GM21723 (cell line): ENCODE data around the gene PKP1.

ENCODE experiments used
- ATAC-seq: cut with Tn5 transposase; IDR thresholded peaks from one replicate; pipeline ENCODE4 v1.9.1; 2021; ENCODE audit warnings: mild to moderate bottlenecking, moderate library complexity; ENCODE audit not compliant: unreplicated experiment

Gene PKP1

DNA sequence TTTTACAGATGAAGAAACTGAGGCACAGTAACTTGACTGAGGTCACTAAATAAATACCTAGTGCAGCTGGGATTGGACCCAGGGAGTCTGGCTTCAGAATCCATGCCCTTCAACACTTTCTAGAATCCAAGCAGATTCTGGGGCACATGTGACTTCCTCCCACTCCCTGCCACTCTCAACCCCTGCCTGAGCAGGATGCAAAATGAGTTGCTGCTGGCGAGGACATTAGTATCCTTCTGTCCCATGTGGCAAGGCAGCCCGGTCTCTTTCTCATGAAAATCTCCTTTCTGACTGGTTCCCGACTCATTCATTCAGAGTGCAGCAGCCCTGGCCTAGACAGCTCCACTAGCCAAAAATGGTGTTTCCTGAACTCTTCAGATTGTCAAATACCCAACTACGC, 65.8 kb downstream of the PKP1 start:
- ATAC-seq, result no peak

DNA sequence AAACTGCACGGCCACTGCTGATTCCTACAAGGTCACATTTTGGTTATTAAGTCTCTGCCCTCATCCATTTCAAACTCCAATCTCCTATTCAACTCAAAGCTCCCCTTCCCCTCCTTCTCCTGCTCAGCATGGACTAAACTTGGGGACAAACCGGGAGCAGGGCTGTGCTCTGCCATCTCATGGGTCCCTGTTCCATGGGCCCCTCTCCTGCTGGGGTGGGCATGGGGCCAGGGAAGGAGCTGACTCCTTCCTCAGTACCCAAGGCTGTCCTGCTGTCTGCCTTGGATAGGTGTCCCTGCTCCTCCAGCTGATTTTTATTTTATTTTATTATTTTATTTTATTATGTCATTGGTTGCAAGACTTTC, 67.0 kb downstream of the PKP1 start:
- no peak for ATAC-seq

DNA sequence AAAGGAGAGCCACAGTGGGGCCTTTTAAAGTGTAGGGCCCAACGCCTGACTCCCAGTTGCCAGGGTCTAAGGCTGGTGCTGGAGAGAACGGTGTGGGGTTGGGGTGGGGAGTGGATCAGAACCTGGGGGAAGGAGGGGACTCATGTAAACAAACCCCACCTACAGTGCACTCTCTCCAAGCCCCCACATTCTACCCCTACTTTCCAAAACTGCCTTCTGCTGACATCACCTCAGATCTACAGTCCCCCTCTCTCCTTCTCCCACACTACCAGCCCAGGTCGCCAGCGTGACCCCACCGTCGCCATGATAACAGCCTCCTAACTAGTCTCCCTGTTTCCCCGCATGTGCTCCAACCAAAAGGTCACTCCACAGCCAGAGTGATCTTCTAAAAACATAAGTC, 67.6 kb downstream of the PKP1 start:
- ATAC-seq, result no peak

DNA sequence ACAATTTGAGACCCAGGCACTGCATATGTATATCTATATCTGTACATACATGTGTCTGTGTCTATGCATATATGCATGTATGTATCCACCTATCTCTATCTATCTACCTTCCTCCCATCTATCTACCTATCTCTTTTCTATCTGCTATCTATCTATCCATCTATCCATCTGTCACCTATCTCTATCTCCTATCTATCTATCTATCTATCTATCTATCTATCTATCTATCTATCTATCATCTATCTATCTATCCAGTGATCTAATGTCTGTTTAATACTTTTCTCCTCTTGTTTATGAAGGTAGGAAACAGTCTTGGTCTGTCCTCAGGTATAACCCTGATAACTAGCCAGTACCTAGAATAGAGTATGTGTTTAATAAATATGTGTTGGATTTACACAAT, 68.3 kb downstream of the PKP1 start:
- no peak for ATAC-seq

DNA sequence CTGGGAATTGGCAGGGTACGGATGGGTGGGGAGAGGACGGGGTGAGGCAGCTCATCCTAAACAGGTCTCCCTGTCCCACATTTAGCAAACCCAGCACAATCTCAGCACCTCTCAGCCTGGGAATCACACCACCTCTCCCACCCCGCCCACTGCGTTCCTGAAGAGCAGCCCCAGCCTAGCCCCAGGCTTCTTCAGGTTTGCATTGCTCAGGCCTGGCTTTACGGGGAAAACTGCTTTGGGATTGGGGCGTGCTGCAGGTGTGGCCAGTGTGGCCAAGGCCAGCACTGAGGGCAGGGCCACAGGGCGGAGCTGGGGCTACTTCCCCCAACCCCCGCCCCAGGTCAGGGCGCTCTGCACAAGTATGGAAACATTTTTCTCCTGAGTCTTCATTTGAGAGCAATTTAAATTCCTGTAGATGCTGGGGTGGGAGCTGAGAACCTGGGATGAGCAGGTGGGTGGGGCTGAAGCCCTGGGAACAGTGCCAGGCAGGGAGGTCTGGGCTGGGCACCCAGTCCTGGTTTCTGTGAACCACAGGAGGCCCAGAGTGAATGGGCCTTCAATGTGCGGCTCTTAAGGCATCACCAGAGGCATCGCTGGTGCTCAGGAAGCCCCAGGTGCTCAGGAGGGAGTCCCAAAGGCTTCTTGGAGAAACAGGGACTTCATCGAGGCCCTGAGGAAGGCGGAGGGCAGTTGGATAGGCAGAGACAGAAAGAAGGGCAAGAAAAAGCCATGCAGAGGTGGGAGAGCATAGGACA, 70.1 kb downstream of the PKP1 start:
- no peak for ATAC-seq

DNA sequence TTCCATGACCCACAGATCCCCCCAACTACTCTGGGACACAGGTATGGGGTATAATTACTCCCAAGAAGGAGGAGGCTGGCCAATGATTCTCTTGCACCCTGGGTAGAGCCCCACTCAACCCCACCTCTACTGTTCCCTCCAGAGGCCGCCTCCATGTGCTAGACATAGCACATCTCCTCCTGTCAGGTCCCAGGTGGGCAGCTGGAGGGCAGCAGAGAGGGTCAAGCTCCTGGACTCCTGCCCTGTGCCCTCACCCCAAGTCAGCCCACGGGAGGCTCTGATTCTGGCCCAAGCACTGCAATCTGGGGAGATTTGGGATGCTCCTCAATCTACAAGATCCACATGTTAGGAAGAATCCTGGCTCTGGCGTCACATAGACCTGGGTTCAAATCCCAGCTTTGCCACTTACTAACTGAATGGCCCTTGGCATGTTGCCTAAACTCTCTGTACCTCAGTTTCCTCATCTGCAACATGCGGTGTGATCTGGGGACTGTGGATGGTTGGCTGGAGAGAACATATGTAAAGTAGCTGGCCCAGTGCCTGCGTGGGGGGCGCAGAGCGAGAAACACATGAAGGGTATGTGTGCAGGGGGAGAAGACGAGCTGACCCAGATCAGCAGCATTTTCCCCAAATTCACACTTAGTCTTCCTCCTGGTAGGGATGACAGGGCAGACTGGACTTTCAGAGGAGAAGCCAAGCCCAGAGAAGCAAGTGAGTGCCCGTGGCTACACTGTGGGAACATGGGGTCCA, 71.0 kb downstream of the PKP1 start:
- no peak for ATAC-seq

DNA sequence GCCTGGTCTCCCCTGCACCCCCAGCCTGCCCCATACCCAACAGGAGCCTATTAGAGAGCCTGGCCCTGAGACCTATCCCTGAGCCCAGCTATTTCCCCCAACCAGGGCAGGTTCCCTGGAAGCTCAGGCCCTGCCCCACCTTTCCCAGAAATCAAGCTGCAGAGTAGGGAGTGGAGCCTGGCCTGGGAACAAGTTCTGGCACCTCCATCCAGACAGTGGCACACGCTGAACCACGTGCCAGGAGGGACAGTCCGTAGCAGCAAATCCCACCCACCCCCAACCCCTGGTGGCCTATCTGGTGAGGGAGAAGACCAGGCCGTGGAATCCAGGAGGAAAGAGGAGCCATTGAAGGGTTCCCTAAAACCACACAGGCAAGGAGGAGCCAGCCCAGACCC, 71.6 kb downstream of the PKP1 start:
- ATAC-seq, result no peak

DNA sequence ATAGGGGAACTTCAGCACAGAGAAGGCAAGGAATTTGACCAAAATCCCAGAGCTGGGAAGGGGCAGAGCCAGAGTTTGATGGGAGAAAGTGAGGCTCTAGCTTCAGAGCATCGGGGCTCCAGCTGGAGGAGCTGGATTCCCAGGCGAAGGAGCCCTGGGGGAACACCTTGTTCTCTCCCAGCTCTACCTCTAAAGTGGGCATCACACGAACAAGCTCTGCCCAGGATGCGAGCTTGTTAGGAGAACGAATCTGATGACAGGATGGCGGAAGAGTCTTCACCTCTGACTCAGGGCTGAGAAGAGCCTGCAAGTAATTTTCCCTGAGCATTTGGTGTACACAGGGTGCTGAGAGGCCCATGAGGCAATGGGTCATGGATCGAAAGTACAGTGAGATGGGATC, 72.2 kb downstream of the PKP1 start:
- no peak for ATAC-seq

DNA sequence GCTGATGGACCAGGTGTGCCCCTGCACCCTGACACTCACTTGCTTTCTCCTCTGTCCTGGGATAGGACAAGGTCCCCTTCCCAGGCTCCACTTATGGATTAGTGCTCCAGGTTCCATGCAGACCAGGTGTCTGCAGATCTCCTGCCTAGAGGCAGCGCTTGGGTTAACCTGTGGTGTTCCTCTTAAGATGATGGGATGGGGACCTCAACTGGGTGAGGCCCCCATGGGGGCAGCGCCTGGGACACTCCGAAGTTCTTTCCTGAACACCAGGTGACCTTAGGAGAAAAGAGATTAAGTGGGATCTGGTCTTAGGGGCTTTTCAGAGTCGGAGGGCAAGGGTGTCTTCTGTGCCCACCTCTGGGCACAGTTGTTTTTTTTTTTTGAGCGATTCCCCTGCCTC, 72.9 kb downstream of the PKP1 start:
- ATAC-seq, result no peak

DNA sequence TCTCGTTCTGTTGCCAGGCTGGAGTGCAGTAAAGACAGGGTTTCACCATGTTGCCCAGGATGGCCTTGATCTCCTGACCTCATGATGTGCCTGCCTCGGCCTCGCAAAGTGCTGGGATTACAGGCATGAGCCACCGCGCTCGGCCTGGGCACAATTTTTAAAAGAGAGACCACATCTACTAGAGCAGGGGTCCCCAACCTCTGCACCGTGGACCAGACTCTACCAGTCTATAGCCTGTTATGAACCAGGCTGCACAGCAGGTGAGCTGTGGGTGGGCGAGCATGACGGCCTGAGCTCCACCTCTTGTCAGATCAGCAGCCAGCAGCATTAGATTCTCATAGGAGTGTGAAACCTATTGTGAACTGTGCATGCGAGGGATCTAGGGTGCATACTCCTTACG, 73.4 kb downstream of the PKP1 start:
- no peak for ATAC-seq

DNA sequence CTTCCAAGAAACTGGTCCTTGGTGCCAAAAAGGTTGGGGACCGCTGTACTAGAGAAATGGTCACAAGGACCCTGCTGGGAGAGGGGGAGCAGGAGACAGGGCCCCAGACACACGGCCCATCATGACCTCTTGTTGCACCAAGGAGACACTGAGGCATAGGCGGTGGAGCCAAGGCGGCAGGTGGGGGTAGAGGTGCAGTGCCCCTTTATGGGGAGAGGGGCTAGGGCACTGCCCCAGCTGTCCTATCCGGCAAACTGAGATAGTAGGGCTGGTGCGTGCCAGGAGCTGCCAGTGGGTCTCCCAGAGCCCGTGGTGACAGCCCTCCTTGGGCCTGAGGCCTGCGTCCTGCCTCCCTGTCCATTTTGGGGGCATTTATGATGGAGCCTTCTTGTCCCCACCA, 73.9 kb downstream of the PKP1 start:
- ATAC-seq, result no peak

DNA sequence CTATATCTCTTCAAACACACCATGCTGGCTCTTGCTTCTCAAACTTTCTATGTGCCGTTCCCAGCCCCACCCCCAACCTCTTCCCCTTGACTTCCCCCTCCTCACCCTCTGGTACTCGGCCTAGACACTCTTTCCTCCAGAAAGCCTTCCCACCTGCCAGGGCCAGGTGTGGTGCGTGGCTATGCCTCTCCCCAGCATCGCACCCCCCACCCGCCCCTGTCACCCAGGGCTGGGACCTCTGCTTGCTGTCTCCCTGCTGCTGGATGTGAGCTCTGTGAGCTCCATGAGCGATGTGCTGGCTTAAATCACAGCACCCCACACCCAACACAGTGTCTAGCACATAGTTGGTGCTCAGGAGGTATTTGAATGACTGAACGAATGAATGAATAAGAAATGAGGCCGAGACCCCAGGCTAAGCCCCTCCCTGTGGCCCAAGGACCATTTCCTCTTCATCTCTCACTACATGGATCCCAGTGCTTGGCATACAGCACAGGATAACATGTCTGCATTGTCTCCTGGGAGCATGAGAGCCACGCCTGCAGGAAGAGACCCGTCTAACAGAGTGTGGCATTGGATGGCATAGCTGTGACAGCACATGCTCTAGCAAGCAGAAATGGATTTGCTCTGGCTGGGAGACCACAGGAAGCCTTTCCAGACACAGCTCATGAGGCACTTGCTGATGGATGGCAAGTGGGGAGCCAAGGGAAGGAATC, 74.5 kb downstream of the PKP1 start:
- ATAC-seq, result no peak

DNA sequence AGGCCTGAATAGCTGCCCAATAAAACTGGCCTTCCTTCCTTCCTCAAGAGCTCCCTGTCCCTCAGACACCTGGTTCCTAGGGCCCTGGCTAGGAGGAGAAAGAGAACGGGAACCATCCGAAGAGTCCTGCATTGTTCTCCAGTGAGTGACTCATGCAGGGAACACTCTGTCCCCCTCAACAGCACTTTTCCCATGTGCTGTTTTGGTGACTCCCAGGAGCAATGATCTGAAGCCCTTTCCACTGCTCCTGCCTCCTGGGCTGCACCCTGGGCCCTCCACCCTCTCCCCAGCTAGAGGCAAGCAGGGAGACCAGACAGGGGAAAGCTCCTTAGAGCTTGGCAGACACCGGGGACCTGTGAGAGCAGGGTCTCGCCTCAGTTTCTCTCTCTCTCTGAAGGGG, 75.3 kb downstream of the PKP1 start:
- no peak for ATAC-seq

DNA sequence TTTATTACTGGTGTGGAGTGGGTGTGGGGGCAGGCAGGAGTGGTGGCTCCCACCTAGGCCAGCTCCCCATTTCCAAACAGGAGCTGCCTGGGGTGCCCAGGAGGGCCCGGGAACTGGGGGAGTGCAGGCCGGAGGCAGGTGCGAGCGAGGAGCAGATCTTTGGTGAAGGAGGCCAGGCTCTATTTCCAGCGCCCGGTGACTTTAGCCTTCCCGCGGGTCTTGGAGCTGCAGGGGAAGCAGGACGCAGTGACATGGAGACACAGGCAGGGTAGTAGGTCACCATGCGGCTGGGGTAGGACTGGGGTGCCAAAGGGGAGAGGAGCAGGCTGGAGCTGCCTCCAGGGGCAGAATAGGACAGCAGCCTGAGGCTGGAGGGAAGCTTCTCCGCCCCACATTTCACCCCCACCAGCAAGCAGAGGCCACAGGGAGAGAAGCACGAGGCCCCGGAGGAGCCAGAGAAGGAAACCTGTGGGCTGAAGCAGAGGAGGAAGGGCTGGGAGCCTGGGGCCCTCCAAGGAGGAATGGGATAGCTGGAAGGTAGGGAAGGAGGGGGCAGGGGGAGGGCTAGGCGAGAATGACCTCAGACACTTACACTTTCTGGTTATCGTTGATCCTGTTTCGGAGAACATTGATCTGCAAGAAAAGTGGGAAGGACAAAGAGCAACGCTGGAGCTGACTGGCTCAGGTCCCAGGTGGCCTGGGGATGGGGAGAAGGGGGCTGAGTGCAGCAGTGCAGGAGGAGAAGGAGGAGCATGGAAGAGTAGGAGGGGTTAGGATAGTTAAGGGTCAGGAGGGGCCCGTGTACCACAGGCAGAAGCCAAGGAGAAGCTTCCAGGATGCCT, 75.9 kb downstream of the PKP1 start:
- ATAC-seq, result no peak

DNA sequence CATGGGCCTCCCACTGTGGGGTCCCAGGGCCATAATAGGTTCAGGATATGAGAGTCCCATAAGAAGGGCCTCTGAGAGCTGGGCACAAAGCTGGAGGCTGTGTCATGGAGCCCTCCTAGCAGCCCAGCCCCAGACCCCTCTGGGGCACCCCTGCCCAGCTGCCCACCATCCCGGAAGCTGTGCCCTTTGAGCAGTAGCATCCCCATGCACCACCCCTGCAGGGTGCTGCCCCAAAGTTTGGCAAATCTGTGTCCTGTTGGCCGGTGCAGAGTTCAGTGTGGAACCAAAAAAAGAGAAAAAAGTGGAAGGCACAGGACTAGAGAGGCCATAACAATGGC, 76.5 kb downstream of the PKP1 start:
- no peak for ATAC-seq

DNA sequence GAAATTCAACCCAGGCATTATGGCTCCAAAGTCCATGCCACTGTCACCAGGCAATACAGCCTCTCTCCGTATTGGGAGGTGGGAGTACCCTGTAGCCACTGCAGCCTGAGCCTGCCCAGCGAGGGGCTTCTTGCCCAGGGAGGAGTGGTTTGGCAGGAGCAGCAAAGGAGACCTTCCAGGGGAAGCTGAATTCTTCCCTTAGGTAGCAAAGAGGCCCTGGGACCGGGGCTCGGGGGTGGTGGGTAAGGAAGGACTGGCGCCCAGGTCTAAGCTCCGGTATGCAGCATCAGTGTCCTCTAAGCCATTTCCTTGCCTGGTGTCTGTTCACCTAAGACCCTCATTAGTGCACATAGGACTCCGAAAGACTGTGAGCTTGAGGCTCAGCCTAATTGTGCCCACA, 77.2 kb downstream of the PKP1 start:
- no peak for ATAC-seq

DNA sequence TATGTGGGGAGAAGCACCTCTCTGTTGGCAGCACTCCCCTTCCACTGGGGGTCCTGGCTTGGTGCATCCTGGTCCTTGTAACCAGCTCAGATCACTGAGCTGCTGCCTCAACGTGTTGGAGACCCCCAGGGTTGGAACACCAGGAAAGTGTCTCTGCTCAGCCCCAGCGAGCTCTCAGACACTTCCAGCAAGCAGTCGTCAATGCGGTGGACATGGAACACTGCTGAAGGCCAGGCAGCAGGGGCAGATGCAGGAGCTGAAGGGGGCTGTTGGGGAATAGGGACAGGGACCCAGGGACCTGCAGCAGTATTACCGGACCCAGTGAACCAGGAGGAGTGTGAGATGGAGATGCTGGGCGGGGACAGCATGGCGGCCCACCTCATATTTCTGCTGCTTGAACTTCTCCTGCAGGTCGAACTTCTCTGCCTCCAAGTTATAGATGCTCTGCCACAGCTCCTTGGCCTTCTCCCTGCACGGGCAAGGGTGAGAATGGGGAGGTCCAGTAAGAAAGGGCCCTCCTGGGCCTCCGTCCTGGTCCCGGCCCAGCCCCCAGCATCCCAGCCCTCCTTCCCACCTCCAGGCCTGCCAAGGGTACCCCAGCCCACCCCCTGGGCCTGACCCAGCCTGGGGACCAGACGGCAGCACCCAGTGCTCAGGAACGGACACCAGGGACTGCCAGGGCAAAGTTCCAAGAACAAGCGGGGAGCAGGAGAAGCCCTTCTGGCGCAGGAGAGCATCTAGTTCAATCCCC, 77.8 kb downstream of the PKP1 start:
- no peak for ATAC-seq

DNA sequence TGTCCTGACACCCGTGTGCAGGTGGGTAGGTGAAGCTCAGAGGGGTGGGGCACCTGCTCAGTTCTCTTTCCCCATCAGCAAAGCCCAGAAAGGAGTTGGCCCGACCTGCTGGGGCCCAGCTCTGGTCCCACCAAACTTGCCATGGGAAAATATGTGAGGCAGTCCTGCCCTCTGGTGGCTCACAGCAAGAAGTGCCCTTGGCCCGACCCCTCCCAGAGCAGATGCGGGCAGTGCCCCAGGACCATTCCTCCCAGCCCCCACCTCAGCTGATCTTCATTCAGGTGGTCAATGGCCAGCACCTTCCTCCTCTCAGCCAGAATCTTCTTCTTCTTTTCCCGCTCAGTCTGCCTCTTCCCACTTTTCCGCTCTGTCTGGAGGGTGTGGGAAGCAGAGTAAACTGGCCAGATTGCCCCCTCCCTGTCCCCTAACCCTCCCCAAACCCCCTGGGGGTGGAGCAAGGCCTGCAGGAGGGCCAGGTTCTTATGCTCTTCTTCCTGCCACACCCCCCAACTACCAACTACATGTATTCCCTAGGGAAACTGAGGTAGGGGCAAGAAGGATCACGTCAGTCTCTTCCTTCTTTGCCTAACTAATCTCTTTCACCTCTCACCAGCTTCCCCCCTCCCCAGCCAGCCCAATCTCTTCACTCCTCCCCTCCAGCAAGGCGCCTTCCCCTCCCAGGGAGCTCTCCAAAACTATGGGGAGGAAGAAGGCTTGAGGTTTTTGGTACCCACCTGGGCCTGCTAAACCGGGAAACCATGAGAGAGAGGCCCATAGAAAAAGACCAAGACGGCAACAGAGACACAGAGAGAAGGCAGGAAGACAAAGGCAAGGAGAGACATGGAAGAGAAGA, 78.6 kb downstream of the PKP1 start:
- ATAC-seq, result no peak

DNA sequence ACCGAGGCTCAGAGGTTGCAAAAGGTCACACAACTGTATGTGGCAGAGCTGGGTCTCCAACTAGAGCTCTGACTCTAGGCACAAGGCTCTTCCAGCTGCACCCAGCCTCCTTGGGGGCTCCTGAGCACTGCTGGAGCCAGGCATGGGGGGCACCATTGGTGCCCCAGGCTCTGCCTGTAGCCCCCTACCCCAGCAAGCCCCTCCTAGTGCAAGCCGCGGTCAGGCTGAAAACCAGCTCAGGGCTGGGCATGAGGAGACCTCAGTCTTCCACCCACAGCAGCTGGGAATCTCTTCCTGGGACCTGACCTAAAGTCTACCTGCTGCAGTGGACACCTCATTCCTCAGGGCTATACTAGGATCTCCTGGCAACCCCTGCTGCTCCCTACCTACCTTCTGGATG, 79.6 kb downstream of the PKP1 start:
- no peak for ATAC-seq

DNA sequence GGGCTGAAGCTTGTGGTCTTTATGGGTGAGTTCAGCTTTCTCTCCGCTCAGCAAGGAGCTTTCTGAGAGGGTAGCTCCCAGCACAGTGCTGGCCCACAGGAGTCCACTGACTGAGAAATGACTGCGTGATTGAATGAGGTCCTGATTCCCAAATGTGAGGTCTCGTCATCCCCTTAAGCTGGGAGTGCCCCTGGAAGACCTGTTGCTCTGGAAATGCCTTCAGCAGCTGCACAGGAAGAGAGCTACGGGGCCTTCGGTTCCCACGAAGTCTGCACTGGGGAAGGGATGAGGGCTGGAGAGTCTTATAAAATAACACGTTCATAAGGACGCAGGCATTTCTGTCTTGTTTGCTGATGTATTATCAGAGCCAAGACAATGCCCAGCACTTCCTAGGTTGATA, 80.2 kb downstream of the PKP1 start:
- ATAC-seq, result no peak
